Vagina (tissue), 2 donors: ENCODE measurements around the gene SLC8A1. TPM values are rescaled to one million over a fixed set of nuclear protein-coding genes. Genes with fewer than 3 reads are reported as not detected.
A peak's percentile ranks its signal among the peaks of the same experiment; 100 is the strongest.

Source experiments
- DNase-seq, 2 donors: peaks; one replicate each; pipeline ENCODE4 v3.0.0-alpha.2; 2017; ENCODE audit errors: extremely low spot score in 2 of 2
- H3K27ac ChIP-seq: fragments of 200-600 bp; sonication (generic); one replicate; pipeline ENCODE4 v1.5.1; 2019
- H3K27me3 ChIP-seq: fragments of 200-600 bp; sonication (generic); one replicate; pipeline ENCODE4 v1.5.1; 2019
- H3K36me3 ChIP-seq, 2 donors: fragments of 200-600 bp; sonication (generic); one replicate each; pipeline ENCODE4 v1.5.1; 2017 to 2019
- H3K4me1 ChIP-seq: fragments of 200-600 bp; sonication (generic); one replicate; pipeline ENCODE4 v1.5.1; 2019
- H3K4me3 ChIP-seq, 2 donors: fragments of 200-600 bp; sonication (generic); 1 replicate in 1 of 2; 2 replicates in 1 of 2; pipeline ENCODE4 v1.5.1; 2016 to 2019
- H3K9me3 ChIP-seq: fragments of 200-600 bp; sonication (generic); one replicate; pipeline ENCODE4 v1.5.1; 2019
- CTCF ChIP-seq, 3 experiments: fragments of 450-650 bp in 2 of 3; fragments of 200-600 bp in 1 of 3; sonication (generic) in 1 of 3; IDR thresholded peaks; one replicate each; pipeline ENCODE4 v1.5.1; 2017 to 2019; ENCODE audit warnings: antibody characterized with exemption in 3 of 3, mild to moderate bottlenecking in 2 of 3, moderate library complexity in 2 of 3
- POLR2A ChIP-seq, 2 donors: fragments of 450-650 bp; IDR thresholded peaks; one replicate each; pipeline ENCODE4 v1.6.1; 2017; ENCODE audit warnings: antibody characterized with exemption in 2 of 2, mild to moderate bottlenecking in 2 of 2, moderate library complexity in 2 of 2
- POLR2AphosphoS5 ChIP-seq, 2 donors: sonication (generic); formaldehyde crosslinking; IDR thresholded peaks; one replicate each; pipeline ENCODE4 v1.9.0; 2017; ENCODE audit warnings: antibody characterized with exemption in 2 of 2, mild to moderate bottlenecking in 2 of 2, low read depth in 1 of 2; ENCODE audit not compliant: insufficient read depth in 1 of 2
- intact Hi-C: fragments of 100-400 bp; cut with DNase I; formaldehyde crosslinking; loops from one replicate; pipeline ENCODE4 v1.15.1; 2023
- total RNA-seq: library from RNA; depleted of rRNA; stranded (reverse); fragments of >200 nt; gene quantifications from one replicate; pipeline ENCODE4 v1.2.3, GENCODE V29; 2016

SLC8A1 gene
- total RNA-seq, 1 donor from 2014 or later: 40.8 TPM

- H3K9me3 ChIP-seq: no peaks in the 10 kb centered on the region
- H3K36me3 ChIP-seq: no peaks in the 10 kb centered on the region
- intact Hi-C loops: no loop called here
- H3K27me3 ChIP-seq: no peaks in the 10 kb centered on the region
- no peak for DNase-seq
- H3K27ac ChIP-seq: peak overlapping the region; percentile 56
- H3K4me3 ChIP-seq: no peak overlapping the region
- TF ChIP-seq POLR2AphosphoS5 (IDR thresholded peaks at IDR 0.05; ENCODE audit: insufficient read depth in 1 of 2, low read depth in 1 of 2): no peak
- TF ChIP-seq CTCF (IDR thresholded peaks at IDR 0.05): no peak
- no peak for TF ChIP-seq POLR2A (IDR thresholded peaks at IDR 0.05)
- peaks cover 10% of the 10 kb centered on the region for H3K4me1 ChIP-seq
Measured at GRCh38 chr2:40220177-40220925, 231.5 kb downstream of the SLC8A1 start.

GRCh38 chr2:40219141-40219540 is 232.7 kb downstream of the SLC8A1 start:
- no peaks in the 10 kb centered on the region for H3K27me3 ChIP-seq
- no peak overlapping the region for H3K27ac ChIP-seq
- H3K36me3 ChIP-seq: no peaks in the 10 kb centered on the region
- H3K9me3 ChIP-seq: no peaks in the 10 kb centered on the region
- DNase-seq: no peak
- TF ChIP-seq CTCF (IDR thresholded peaks at IDR 0.05) (no peak), POLR2AphosphoS5 (IDR thresholded peaks at IDR 0.05; ENCODE audit: insufficient read depth in 1 of 2, low read depth in 1 of 2) (no peak), POLR2A (IDR thresholded peaks at IDR 0.05) (no peak)
- intact Hi-C loops: no loop called here
- H3K4me1 ChIP-seq: peaks cover 10% of the 10 kb centered on the region
- H3K4me3 ChIP-seq: no peak overlapping the region

GRCh38 chr2:40218679-40219078 is 233.2 kb downstream of the SLC8A1 start:
- intact Hi-C loops: no loop called here
- no peak for TF ChIP-seq POLR2AphosphoS5 (IDR thresholded peaks at IDR 0.05; ENCODE audit: insufficient read depth in 1 of 2, low read depth in 1 of 2)
- TF ChIP-seq POLR2A (IDR thresholded peaks at IDR 0.05): no peak
- no peak for TF ChIP-seq CTCF (IDR thresholded peaks at IDR 0.05)
- H3K9me3 ChIP-seq: no peaks in the 10 kb centered on the region
- H3K4me3 ChIP-seq: no peak overlapping the region
- H3K27me3 ChIP-seq: no peaks in the 10 kb centered on the region
- H3K36me3 ChIP-seq: no peaks in the 10 kb centered on the region
- H3K27ac ChIP-seq: no peak overlapping the region
- DNase-seq: no peak
- H3K4me1 ChIP-seq: peaks cover 10% of the 10 kb centered on the region

GRCh38 chr2:40213619-40214018 is 238.3 kb downstream of the SLC8A1 start:
- Histone ChIP-seq H3K4me1 (peaks cover 5% of the 10 kb centered on the region), H3K36me3 (no peaks in the 10 kb centered on the region), H3K27ac (no peak overlapping the region), H3K9me3 (no peaks in the 10 kb centered on the region), H3K27me3 (no peaks in the 10 kb centered on the region), H3K4me3 (no peak overlapping the region)
- intact Hi-C loops: no loop called here
- no peak for DNase-seq
- no peak for TF ChIP-seq POLR2A (IDR thresholded peaks at IDR 0.05)

- Histone ChIP-seq H3K27ac (no peak overlapping the region), H3K4me1 (no peaks in the 10 kb centered on the region), H3K36me3 (no peaks in the 10 kb centered on the region), H3K4me3 (no peak overlapping the region), H3K27me3 (no peaks in the 10 kb centered on the region), H3K9me3 (no peaks in the 10 kb centered on the region)
- intact Hi-C loops: no loop called here
- peak in 1 of 3 experiments; percentile 8 for TF ChIP-seq CTCF (IDR thresholded peaks at IDR 0.05)
- no peak for TF ChIP-seq POLR2A (IDR thresholded peaks at IDR 0.05)
- no peak for TF ChIP-seq POLR2AphosphoS5 (IDR thresholded peaks at IDR 0.05; ENCODE audit: insufficient read depth in 1 of 2, low read depth in 1 of 2)
- DNase-seq: no peak
Measured at GRCh38 chr2:40213071-40213470, 238.8 kb downstream of the SLC8A1 start.
